Stimulated activated CD8-positive, alpha-beta memory T cell treated with anti-CD3 and anti-CD28 coated beads, Interleukin-12 subunit alpha, Interleukin-12 subunit beta, amount 100 ng/mL, for 4 hours (primary cell): Measurements from ENCODE around the gene CST7.
"Not testable (repeated sequence)": the region's sequence is repeated elsewhere in the genome, so short reads cannot be mapped to it uniquely, and the experiment has no call there.

ENCODE experiments used
- DNase-seq: peaks from one replicate; pipeline ENCODE4 v3.0.0-alpha.2; 2020; ENCODE audit warnings: low read depth

CST7 gene, protein sequence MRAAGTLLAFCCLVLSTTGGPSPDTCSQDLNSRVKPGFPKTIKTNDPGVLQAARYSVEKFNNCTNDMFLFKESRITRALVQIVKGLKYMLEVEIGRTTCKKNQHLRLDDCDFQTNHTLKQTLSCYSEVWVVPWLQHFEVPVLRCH

DNA sequence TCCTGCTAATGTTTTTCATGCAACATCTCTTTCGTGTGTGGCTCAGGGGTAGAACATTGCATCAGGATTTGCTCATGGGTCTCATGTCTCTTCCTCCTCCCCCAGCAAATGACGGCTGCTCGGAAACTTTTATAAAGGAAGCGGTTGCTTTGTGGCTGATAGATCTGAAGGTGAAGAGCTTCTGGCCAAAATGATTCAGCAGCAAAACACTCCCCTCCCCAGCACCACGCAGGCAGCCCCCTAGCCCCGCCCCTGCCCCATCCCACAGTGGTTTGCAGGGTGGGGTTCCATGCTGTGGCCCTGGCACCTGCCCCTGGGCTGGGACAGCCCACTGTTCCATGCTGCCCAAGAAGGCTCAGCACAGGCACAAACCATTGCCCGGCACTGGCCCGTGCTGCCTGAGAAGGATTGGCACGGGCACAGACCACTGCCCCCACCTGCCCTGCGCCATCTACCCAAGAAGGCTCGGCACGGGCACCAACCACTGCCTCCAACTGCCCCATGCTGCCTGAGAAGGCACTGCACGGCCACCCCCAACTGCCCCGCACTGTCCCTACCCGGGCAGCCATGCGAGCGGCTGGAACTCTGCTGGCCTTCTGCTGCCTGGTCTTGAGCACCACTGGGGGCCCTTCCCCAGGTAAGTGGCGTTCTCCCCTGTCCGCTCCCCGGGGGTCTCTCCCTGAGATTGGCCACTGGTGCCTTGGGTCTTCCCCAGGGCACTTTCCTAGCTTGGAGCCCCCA is at the start of gene CST7:
CST7 (plus strand) TSS at position 331 of the 741 bp plus-strand sequence; CDS start at position 568, 237 bp downstream.
- DNase-seq = peak; percentile 88

DNA sequence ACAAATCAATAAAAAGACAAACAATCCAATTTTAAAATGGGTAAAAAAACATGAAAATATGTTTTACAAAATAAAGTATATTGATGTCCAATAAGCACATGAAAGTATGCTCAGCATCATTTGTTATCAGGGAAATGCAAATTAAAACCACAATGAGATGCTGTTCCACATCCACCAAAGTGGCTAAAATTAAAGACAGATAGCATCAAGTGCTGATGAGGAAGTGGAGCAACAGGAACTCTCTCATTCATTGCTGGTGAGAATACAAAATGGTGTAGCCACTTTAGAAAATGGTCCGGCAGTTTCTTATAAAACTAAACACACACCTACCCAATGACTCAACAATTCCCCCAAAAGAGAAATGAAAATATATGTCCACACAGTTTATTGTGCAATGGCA is 42.3 kb upstream of the CST7 start:
- DNase-seq = no peak

DNA sequence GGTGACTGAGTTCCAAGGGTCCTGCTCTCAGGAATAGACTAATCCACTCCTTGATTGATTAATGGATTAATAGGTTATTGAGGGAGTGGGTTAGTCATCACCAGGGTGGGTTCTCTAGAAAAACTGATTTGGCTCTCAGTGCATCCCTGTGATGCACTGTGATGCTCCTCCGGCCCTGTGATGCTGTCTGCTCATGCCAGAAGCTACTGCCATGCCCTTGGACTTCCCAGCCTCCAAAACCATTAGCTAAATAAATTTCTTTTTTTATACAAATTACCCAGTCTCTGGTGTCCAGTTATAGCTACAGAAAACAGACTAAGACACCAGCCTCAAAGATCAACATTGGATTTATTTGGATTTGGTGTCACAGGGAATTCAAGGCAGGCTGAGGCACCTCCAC is 40.4 kb upstream of the CST7 start:
- DNase-seq = no peak

DNA sequence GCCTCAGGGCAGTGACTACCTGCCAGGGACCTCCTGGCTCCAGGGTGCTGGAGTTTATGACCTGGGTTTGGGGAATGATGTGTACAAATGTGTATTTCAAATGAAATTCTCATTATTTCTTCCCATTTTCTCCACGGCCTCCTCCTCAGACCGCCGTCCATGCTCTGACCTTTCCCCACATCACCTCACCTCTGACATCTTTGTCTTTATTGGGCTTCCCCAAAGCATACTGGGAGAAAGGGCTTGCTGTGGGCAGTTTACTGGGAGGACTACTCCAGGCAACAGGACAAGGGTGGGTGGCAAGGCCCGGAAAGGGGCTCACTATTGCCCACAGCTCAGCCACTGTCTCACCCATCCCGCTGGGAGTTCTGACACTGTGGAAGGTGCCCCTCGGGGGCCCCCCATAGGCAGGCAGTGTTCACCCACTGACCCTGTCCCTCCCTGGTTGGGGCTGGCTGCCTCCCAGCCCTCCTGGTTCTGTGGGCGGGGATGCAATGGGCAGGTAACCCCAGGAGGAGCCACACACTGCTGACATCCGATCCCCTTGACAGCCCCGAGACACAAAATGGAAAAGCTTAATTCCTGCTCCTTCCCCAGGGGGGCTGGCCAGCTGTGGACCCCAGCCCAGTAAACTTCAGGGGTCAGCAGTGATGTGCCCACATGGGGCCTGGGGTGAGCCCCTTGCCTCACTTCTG is 39.8 kb upstream of the CST7 start:
- DNase-seq = no peak

DNA sequence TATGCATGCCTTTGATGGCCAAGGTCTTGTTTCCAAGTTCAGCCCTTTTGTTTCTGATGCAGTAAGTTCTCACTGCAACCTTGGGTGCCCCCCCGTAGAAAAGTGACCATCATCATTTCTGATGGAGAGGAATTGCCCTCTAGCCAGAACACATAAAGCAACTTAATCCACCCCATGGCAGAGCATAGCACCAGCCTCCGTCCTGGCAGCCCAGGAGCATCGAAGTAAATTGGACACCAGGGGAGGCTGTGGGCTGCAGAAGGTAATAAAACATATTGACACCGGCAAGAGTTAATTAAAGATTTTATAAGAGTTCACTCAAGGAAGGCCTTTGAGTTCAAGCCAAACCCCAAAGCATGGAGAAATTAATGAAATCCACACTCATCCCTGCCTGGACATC is 39.2 kb upstream of the CST7 start:
- DNase-seq = no peak

DNA sequence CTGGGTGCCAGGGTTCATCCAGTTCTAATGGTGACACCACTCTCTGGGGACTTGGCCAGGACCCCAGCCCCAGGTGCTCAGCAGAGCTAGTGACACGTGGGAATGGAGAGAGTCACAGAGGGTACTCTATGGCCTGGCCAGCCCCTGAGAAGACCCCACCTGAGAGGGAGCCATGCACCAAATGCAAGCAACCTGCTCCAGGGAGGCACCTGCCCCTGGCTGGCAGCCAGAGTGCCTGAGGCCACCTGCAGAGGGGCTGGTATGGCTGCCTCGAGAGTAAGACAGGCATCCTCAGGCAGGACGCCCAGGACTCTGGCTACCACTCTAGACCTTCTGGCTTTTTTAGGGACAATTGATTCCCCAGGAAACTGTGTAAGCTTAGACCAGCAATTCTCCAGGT is 38.6 kb upstream of the CST7 start:
- no peak for DNase-seq

DNA sequence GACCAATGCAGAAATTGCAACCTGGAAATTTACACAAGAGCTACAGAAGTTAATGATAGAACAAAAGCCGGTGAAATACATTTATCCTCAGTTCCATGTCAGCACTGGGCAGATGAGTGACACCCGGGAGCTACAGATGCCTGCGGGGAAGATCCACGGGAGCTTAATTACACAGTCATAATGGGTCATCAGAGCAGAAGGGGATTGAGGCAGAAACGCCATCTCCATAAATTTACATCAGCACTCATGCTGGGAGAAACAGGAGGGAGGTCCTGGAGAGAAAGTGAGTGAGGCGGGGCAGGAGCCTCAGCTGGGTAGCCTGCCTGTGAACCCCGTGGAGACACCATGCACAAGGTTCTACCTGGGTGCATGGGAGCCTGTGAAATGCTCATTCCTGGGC is 37.6 kb upstream of the CST7 start:
- DNase-seq = no peak

DNA sequence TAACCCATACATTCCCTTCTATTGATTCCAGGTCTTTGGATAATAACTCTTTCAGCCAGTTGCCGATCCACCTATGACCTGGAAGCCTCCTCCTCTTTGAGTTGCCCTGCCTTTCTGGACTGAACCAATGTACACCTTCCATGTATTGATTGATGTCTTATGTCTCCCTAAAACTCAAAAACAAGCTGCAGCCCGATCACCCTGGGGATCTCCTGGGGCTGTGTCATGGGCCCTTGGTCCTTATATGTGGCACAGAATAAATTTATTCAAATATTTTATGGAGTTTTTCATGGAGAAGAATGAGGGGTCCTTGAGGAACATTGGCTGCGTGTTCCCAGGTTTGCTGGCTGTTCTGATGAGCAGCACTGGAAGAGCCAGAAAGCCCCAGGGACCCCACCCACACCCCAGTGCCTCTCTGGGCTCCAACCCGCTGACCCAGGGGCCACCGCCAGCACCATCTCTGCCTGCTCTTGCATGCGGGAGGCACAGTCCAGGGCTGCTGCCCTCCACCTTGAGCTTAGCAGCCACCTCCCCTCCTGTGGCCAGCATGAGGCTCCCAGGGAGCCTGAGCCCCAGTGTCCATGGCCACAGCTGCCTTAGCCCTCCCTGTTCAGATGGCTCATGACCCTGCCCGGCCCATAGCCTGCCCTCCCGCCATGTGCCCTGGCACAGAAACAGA is 36.5 kb upstream of the CST7 start:
- DNase-seq = no peak

DNA sequence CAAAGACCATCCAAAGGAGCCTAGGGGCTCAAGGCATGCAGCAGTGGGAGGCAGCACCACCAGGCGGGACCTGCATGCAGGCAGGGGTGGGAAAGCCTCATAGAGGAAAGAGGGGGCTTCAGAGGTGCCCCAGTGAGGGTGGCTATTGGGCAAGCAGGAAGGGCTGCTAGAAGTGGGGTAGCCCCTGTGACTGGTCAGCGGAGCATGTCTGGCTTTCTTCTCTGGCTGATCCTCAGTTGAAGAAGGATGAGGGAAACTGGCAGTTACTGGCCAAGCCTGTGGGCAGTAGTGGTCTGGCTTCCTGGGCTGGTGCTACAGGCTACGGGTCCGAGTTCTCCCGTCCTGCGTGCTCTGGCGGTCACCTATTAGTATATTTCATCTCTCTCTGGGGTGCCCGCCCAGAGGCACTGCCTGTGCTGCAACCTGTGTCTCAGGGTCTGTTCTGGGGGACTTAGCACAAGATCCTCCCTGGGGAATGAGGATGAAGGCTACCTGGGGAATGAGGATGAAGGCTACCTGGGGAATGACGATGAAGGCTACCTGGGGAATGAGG is 35.9 kb upstream of the CST7 start:
- DNase-seq = no peak

DNA sequence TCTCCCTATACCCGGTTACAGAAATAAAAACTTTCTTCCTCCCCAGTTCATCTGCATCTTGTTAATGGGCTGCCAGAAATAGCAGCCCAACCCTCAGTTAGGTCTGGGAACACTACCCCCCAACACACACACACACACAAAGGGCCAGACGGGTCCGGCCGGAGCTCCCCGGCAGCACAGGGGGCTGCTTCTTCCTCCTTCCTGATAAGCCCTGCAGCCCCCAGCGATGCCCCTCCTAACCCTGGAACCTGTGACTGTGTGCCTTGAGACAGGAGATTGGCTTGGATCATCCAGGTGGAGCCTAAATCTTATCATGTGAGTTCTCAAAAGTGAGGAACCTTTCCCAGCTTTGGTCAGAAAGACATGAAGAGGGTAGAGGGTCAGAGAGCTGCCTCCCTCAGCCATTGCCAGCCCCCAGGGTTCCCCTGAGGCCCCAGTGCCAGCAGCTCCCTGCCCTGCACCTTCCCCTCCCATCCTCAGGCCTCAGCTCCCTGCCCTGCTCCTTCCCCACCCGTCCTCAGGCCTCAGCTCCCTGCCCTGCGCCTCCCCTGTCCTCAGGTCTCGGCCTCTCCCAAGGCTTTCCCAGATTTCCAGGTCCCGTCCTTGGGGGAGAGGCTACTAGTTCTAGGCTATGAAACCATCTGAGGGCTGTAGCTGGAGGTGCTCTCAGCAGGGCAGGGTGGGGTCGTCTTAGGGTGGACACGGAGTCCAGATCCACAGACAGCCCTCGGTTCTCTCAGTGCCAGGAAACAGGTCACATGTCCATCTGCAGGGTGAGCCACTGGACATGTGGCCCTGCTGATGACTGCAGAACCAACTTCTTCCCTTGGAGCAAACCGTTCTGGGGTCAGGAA is 34.5 kb upstream of the CST7 start:
- DNase-seq = no peak

DNA sequence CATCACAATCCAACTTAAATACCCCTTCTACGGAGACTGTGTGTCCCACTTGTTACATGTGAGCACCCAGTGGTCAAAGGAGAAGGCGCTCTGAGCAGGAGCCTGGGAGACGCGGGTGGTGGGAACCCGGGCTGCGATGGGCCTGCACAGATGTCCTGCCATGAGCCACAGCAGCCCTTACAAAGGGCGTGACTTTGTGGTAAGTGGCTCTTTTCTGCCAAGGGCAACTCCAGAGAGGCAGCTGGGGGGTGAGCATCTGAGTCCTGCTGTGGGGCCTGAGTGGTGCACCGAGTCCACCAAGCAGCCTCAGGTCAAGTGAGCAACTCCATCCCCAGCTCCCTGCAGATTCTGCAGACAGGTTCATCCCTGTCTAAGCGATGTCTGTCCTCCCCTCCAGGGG is 33.6 kb upstream of the CST7 start:
- DNase-seq = no peak

DNA sequence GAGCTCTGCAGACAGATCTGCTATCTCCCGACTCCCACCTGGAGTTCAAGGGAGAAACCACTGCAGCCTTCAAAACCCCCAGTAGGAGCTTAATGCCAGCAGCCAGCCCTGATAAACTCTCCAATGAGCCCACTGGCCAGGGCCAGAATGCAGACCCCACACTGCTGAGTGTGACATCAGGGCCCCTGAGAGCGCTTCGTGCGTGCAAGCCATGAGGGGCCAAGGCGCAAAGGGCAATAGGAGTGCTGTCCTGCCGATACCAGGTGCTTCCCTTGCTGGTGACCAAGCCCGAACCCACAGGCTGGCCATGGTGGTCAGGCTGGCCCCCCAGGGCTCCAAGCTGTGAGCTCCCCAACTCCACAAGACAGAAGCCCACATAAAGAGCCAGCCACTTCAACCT is 33.2 kb upstream of the CST7 start:
- DNase-seq = no peak

DNA sequence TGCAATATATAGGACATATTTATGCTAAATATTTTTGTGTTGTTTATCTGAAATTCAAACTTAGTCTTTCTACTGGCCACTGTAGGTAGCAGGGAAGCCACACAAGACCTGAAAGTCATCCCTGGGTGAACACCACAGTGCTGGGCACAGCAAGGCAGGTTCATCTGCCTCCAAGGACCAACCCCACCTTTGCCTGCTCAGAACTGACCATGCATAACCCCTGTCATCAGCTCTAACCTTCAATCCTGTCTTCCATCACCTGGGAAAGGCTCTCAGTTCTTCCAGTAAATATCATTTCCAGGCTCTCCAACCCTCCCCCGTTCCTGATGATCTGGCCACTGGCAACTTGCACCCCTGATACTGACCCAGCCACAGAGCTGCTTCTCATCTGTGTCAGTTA is 32.7 kb upstream of the CST7 start:
- DNase-seq = no peak

DNA sequence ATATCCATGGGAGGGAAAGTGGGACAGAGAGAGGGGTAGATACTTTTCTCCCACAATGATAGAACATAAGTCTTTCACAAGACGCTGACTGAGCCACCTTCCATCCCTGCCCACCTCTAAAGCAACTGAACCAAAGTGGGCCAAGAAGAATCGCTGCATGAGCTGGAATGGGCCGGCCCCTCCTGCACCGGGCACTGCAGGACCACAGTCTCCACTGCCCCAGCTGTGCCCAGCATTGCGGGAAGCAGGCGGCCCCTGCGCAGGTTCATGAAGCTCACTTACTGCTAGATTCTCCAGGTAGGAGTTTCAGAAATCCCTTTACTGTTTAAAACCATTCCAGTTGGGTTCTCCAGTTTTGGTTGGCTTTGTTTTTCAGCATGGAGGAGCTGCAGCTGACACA is 32.0 kb upstream of the CST7 start:
- no peak for DNase-seq

DNA sequence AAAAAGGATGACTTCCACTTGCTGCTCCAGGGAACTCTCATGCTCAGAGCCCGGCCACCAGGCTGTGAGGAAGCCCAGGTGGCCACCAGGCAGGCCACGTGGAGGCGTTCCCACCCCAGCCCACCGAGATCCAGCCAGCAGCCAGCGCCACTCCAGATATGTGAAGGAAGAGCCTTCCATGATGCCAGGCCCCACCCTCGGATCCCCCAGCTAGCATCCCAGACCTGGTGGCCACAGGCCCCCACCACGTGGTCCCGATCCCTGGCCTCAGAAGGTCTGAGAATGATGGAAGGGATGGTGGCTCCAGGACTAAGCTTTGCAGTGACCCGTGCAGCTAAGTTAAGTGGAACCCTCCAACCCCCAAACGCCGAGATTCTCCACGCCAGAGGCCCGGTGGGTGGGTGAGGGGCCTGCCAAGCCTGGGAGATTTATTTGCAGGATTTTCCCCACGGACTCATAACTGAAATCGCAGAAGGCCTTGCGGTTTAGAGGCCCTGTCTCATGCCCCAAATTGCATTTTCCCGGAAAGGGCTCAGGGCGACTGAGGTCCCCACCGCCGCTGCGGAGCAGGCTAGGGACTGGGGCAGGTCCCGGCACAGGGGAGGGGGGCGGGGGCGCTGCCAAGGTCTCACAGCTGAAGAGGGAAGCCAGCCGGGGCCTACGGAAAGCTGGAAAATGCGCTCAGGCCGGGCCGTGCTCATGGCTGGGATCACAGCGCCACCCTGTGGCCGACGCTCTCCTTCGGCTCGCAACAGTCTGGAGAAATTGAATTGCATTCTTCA is 31.1 kb upstream of the CST7 start:
- DNase-seq = no peak

DNA sequence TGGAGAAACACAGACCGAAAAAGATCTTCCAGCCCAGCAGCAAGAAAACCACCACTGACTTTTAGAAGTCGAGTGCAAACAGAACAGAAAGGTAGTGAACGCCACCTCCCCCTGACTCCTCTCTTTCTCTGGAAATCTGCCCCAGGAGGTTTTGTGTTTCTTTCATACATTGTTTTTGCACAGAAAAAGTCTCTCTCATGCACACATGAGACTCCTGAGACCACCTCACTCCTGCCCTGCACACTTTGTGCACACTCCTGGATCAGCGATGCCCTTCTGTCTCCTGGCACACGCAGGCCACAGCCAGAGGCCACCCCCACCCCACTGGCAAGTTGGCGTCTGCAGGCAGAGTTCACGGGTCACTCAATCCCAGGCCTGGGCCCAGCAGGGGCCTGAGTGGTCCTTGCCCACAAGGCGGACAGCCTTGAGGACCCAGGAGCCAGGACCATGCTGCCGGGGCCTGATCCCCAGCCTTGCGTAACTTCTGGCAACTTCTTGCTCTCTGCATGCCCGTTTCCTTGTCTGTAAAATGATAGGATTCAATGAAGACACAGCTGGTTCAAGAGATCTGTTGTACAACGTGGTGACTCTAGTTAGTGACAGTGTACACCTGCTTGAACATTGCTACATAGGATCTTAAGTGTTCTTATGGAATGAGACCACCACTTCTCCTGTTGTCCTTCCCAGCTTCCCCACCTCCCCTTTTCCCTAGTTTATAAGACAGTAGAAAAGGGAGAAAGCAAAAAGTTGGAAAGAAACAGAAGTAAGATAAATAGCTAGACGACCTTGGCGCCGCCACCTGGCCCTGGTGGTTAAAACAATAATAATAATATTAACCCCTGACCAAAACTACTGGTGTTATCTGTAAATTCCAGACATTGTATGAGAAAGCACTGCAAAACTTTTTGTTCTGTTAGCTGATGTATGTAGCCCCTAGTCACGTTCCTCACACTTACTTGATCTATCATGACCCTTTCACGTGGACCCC is 30.2 kb upstream of the CST7 start:
- DNase-seq = no peak

DNA sequence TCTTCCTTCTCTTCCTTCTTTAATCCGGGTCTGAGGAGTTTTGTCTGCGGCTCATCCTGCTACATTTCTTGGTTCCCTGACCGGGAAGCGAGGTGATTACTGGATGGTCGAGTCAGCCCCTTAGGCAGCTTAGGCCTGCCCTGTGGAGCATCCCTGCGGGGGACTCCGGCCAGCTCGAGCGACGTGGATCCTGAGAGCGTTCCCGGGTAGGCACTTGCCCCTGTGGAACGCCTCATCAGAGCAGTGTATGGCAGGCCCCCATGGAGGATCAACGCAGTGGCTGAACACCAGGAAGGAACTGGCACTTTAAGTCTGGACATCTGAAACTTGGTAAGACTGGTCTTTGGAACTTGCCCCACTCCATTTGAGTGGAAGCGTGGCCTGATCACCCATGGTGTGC is 29.4 kb upstream of the CST7 start:
- not testable (repeated sequence) for DNase-seq

DNA sequence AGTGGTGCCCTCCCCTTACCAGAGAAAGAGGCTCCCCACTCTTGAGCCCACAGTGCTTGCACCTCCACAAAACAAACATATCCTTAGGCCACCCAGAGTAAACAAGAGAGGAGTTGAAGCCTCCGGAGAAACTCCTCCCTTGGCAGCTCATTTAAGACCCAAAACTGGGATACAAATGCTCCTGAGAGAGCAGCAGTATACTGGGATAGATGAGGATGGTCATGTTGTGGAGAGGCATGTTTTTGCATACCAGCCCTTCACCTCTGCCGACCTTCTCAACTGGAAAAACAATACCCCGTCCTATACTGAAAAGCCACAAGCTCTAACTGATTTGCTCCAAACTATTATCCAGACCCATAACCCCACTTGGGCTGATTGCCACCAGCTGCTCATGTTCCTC is 28.4 kb upstream of the CST7 start:
- DNase-seq = not testable (repeated sequence)

DNA sequence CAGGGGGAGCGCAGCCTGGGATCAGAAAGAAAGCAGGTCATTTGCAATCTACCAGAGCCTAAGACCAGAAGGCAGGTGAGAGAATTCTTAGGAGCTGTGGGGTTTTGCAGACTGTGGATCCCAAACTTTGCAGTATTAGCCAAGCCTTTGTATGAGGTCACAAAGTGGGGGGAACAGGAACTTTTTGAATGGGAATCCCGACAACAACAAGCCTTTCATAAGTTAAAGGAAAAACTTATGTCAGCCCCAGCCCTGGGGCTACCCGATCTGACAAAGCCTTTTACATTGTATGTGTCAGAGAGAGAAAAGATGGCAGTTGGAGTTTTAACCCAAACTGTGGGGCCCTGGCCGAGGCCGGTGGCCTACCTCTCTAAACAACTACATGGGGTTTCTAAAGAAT is 19.8 kb upstream of the CST7 start:
- not testable (repeated sequence) for DNase-seq
